22Rv1 (cell line): ENCODE results near the gene RGS3.

Experiments
- H3K27ac ChIP-seq: fragments of 450-650 bp; 2 replicates; pipeline ENCODE4 v1.5.1; 2017
- CTCF ChIP-seq: fragments of 450-650 bp; IDR thresholded peaks from 2 replicates; pipeline ENCODE4 v1.5.1; 2017; ENCODE audit warnings: mild to moderate bottlenecking
- ZFX ChIP-seq: fragments of 450-650 bp; IDR thresholded peaks from 2 replicates; pipeline ENCODE4 v1.6.1; 2017; ENCODE audit warnings: antibody characterized with exemption, borderline replicate concordance

The RGS3 gene

DNA sequence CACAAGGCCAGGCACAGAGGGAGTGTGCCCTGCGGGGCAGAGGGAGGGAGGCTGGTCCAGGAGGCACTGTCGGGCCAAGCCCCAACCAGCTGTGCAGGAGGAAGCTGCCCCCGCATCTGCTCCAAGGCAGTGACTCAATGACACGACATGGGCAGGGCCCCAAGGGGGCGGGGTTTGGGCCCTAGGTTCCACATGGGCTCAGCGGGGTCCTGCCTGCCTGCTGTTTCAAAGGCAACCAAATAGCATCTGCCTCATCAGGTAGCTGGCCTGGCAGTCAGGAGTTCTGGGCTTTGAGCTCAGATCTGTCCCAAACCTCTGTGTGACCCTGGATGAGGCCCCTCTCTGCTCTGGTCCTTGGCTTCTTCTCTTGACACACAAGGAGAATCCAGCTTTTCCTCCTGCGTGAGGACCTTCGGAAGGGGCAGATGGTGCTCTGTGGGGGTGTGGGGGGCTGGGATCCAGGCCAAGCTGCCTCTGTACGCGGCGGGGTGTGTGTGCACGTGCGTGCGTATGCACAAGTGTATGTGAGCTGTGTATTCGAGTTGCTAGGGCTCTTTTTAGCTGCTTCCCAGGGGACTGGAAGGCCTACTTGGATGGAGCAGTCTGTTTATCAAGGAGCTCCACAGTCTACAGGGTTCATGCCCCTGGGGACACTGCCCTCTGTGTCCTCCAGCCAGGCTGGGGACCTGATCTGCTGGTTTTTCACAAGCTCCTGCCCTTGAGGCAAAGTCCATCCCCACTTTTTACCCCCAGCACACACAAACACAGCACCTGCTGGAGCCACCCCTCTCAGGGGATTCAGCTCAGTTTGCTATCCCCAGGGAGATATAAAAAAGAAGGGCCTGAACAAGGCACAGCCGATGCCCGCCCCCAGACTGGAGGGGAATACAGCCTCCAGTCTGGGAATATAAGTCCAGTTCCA, 138.9 kb downstream of the RGS3 start:
- H3K27ac ChIP-seq, result no peak overlapping the region
- TF ChIP-seq CTCF (no peak), ZFX (no peak)

DNA sequence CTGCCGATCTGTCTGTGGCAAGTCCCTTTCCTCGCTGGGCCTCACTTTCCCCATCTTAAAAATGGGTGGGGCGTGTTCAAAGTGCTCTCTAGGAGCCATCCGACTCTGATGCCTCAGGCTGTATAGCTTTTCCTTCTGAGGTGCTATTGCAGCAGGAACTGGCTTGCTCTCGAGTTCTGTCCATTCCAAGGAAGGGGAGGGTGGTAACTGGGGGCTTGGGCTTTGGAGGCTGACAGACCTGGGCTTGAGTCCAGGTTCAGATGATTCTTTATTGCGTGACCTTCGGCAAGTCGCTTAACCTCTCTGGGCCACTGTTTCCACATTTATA, 139.5 kb downstream of the RGS3 start:
- TF ChIP-seq CTCF, result no peak
- no peak for TF ChIP-seq ZFX
- H3K27ac ChIP-seq, result no peak overlapping the region

- no peak overlapping the region for H3K27ac ChIP-seq
- no peak for TF ChIP-seq ZFX
- no peak for TF ChIP-seq CTCF
Measured at GRCh38 chr9:113603773-113604172, 140.2 kb downstream of the RGS3 start.

DNA sequence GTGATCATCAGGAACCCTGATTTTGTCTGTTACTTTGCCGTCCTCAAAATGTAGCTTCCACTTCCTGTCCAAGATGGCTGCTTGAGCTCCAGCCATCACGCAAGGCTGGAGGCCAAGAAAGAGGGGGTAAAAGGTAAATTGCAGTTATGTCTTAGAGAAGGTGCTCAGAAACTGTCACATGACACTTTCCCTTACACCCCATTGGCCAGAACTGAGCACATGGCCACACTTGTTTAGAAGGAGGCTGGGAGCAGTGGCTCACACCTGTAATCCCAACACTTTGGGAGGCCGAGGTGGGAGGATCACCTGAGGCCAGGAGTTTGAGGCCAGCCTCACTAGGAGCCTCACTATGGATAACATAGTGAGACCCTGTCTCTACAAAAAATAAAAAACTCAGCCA, 140.9 kb downstream of the RGS3 start:
- TF ChIP-seq ZFX, result no peak
- TF ChIP-seq CTCF, result no peak
- no peak overlapping the region for H3K27ac ChIP-seq

- TF ChIP-seq CTCF (no peak), ZFX (no peak)
- H3K27ac ChIP-seq, result no peak overlapping the region
Measured at GRCh38 chr9:113606510-113606909, 143.0 kb downstream of the RGS3 start.

GRCh38 chr9:113608082-113608685, 144.7 kb downstream of the RGS3 start:
- no peak overlapping the region for H3K27ac ChIP-seq
- no peak for TF ChIP-seq ZFX
- no peak for TF ChIP-seq CTCF

- TF ChIP-seq ZFX (no peak), CTCF (no peak)
Measured at GRCh38 chr9:113609562-113610318, 146.2 kb downstream of the RGS3 start.

More at GRCh38 chr9:113609562-113610318, 146.2 kb downstream of the RGS3 start:
- H3K27ac ChIP-seq, result no peak overlapping the region
